CD14-positive monocyte (primary cell): ENCODE measurements around the gene SLC50A1. TPM values are rescaled to one million over a fixed set of nuclear protein-coding genes. Genes with fewer than 3 reads are reported as not detected.

ENCODE experiments used
- DNase-seq, 3 donors: peaks; one replicate each; pipeline ENCODE4 v3.0.0-alpha.2; 2011 to 2022
- H2AFZ ChIP-seq: 2 replicates; pipeline ENCODE4 v1.6.0; 2012; ENCODE audit warnings: mild to moderate bottlenecking, low read depth, low read length, inconsistent platforms; ENCODE audit not compliant: insufficient read depth, poor library complexity, severe bottlenecking
- H3K27ac ChIP-seq, 2 donors: 1 replicate in 1 of 2; 2 replicates in 1 of 2; pipeline ENCODE4 v1.5.1; 2012 to 2013; ENCODE audit warnings: low read length in 2 of 2, control low read depth in 1 of 2, inconsistent platforms in 1 of 2, low read depth in 1 of 2, mild to moderate bottlenecking in 1 of 2
- H3K27me3 ChIP-seq, 2 donors: one replicate each; pipeline versions ENCODE4 v1.6.0 to v1.6.1; 2011 to 2013; ENCODE audit warnings: low read length in 2 of 2; ENCODE audit not compliant: control insufficient read depth in 2 of 2, insufficient read depth in 2 of 2
- H3K36me3 ChIP-seq, 2 donors: replicated peaks in 1 of 2; 1 replicate in 1 of 2; 2 replicates in 1 of 2; pipeline versions ENCODE4 v1.5.1 to v1.6.1; 2012 to 2013; ENCODE audit warnings: low read length in 2 of 2, control low read depth in 1 of 2, inconsistent platforms in 1 of 2, mild to moderate bottlenecking in 1 of 2; ENCODE audit not compliant: insufficient read depth in 2 of 2, control insufficient read depth in 1 of 2
- H3K4me1 ChIP-seq, 2 donors: 1 replicate in 1 of 2; 2 replicates in 1 of 2; pipeline versions ENCODE4 v1.5.1 to v1.6.1; 2012 to 2013; ENCODE audit warnings: low read length in 2 of 2, control low read depth in 1 of 2, inconsistent platforms in 1 of 2, mild to moderate bottlenecking in 1 of 2, moderate library complexity in 1 of 2; ENCODE audit not compliant: insufficient read depth in 2 of 2, control insufficient read depth in 1 of 2
- H3K4me2 ChIP-seq: replicated peaks from 2 replicates; pipeline ENCODE3; 2012; ENCODE audit warnings: low read length, moderate library complexity, mild to moderate bottlenecking; ENCODE audit not compliant: poor library complexity, severe bottlenecking; ENCODE audit errors: extremely low read depth
- H3K4me3 ChIP-seq, 3 experiments: fragments of 200-600 bp in 1 of 3; sonication (generic) in 1 of 3; replicated peaks in 1 of 3; 1 replicate in 2 of 3; 2 replicates in 1 of 3; pipeline ENCODE4 v1.5.1; 2011 to 2013; ENCODE audit warnings: low read length in 3 of 3, mild to moderate bottlenecking in 3 of 3, control low read depth in 2 of 3, low read depth in 2 of 3, inconsistent platforms in 1 of 3, moderate library complexity in 1 of 3
- H3K79me2 ChIP-seq: 2 replicates; pipeline ENCODE4 v1.6.0; 2012; ENCODE audit warnings: mild to moderate bottlenecking, control low read depth, inconsistent platforms, low read length, moderate library complexity; ENCODE audit not compliant: insufficient read depth
- H3K9ac ChIP-seq: 2 replicates; pipeline ENCODE4 v1.6.0; 2017; ENCODE audit warnings: low read length, mild to moderate bottlenecking; ENCODE audit not compliant: insufficient read depth, poor library complexity, severe bottlenecking
- H3K9me3 ChIP-seq, 2 donors: replicated peaks in 1 of 2; 1 replicate in 1 of 2; 2 replicates in 1 of 2; pipeline versions ENCODE4 v1.5.1 to v1.6.1; 2012 to 2013; ENCODE audit warnings: low read length in 2 of 2, control low read depth in 1 of 2; ENCODE audit not compliant: control insufficient read depth in 1 of 2, insufficient read depth in 1 of 2
- H4K20me1 ChIP-seq: 2 replicates; pipeline ENCODE4 v1.6.0; 2012; ENCODE audit warnings: mild to moderate bottlenecking, low read length, control low read depth, moderate library complexity; ENCODE audit not compliant: insufficient read depth
- H3K27ac Mint-ChIP-seq, 7 donors: one replicate each; pipeline ENCODE4 v1.8.0; 2020; ENCODE audit warnings: mild to moderate bottlenecking in 7 of 7, mixed read lengths in 7 of 7, moderate library complexity in 6 of 7, inconsistent platforms in 2 of 7
- H3K27me3 Mint-ChIP-seq, 3 donors: one replicate each; pipeline ENCODE4 v1.8.0; 2021 to 2022; ENCODE audit warnings: low read depth in 3 of 3, mild to moderate bottlenecking in 3 of 3, mixed read lengths in 3 of 3, moderate library complexity in 3 of 3, inconsistent platforms in 1 of 3
- H3K36me3 Mint-ChIP-seq, 2 donors: one replicate each; pipeline ENCODE4 v1.8.0; 2020; ENCODE audit warnings: mixed read lengths in 2 of 2, inconsistent platforms in 1 of 2, mild to moderate bottlenecking in 1 of 2
- H3K4me1 Mint-ChIP-seq: one replicate; pipeline ENCODE4 v1.8.0; 2020; ENCODE audit warnings: mild to moderate bottlenecking, mixed read lengths
- H3K4me3 Mint-ChIP-seq, 2 donors: one replicate each; pipeline ENCODE4 v1.8.0; 2020; ENCODE audit warnings: mild to moderate bottlenecking in 2 of 2, mixed read lengths in 2 of 2, moderate library complexity in 1 of 2
- H3K9me3 Mint-ChIP-seq, 7 donors: one replicate each; pipeline ENCODE4 v1.8.0; 2020 to 2022; ENCODE audit warnings: mixed read lengths in 7 of 7, mild to moderate bottlenecking in 6 of 7, moderate library complexity in 6 of 7, inconsistent platforms in 2 of 7
- WGBS: methylation state at CpG from one replicate; pipeline ENCODE4 v1.1.5; 2013; ENCODE audit warnings: missing lambda C conversion rate; ENCODE audit not compliant: insufficient coverage; 5-methylcytosine and 5-hydroxymethylcytosine counted together
- intact Hi-C, 2 donors: fragments of 100-400 bp; cut with micrococcal nuclease; formaldehyde crosslinking; loops; one replicate each; pipeline versions ENCODE4 v1.15.0 to v1.15.1; 2023
- polyA plus RNA-seq, 3 donors: library from polyadenylated mRNA; depleted of rRNA in 1 of 3; unstranded in 2 of 3; stranded (reverse) in 1 of 3; fragments of 300-500 nt in 2 of 3; fragments of >200 nt in 1 of 3; fragmentation: Illumina TruSeq in 2 of 3; gene quantifications; 1 replicate in 2 of 3; 2 replicates in 1 of 3; pipeline ENCODE4 v1.2.3, GENCODE V29; 2012 to 2021
- TF ChIP-seq, protein P1 (sequence below): fragments of 200-600 bp; IDR thresholded peaks from one replicate; pipeline ENCODE4 v1.8.0; 2022; ENCODE audit warnings: antibody characterized with exemption, mild to moderate bottlenecking

The SLC50A1 gene
- polyA plus RNA-seq, 3 donors, result 40.0 to 50.8 (median 49.4) TPM

DNA sequence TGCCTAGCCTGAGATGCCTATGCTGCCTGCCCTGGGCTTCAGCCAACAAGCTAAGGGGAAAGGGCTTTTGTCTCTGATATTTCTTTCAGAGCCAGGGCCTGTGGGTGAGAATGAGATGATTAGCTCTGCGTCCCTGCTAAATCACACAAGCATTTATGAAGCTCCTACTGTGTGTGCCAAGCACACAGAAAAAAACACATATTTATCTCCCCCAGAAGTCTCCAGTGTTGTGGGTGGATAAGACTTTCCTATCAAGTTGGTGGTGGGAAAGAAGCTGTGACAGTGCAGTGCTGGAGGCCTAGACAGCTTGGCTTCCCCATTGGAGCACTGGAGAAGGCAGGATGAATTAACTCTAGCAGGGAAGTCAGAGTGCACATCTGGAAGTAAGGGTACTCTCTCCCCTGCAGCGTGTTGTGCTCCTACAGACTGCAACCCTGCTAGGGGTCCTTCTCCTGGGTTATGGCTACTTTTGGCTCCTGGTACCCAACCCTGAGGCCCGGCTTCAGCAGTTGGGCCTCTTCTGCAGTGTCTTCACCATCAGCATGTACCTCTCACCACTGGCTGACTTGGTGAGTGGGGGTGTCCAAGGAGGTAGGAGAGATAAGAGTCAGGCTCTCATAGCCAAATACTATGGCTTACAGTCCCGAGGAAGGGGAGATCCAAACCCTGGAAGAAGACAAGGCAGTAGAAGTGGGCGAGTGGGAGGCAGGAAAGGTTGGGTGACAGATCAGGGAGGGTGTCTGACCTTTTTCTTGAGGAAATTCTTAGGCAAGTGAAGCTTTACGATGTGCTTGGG, 1.7 kb downstream of the SLC50A1 start:
- H3K4me3 ChIP-seq, result peak overlapping the region in 1 of 3 experiments; percentile 79
- no peaks in the 10 kb centered on the region for H3K27me3 ChIP-seq

More for the DNA sequence above, 1.7 kb downstream of the SLC50A1 start:
- Histone ChIP-seq H3K4me1 (peaks cover 33 to 50% of the 10 kb centered on the region in 2 donors), H3K79me2 (peaks cover 36% of the 10 kb centered on the region), H2AFZ (no peak overlapping the region), H3K9ac (peak overlapping the region; percentile 92), H3K27ac (peak overlapping the region; percentile 97 to 99), H3K36me3 (peaks cover 0 to 11% of the 10 kb centered on the region in 2 donors), H3K4me2 (peak overlapping the region; percentile 84), H3K9me3 (peaks cover 0 to 4% of the 10 kb centered on the region in 2 donors), H4K20me1 (peaks cover 7% of the 10 kb centered on the region)
- H3K27ac Mint-ChIP-seq, result peak overlapping the region in 6 of 7 donors; percentile 27 to 100 (median 100)
- TF ChIP-seq, protein P1, sequence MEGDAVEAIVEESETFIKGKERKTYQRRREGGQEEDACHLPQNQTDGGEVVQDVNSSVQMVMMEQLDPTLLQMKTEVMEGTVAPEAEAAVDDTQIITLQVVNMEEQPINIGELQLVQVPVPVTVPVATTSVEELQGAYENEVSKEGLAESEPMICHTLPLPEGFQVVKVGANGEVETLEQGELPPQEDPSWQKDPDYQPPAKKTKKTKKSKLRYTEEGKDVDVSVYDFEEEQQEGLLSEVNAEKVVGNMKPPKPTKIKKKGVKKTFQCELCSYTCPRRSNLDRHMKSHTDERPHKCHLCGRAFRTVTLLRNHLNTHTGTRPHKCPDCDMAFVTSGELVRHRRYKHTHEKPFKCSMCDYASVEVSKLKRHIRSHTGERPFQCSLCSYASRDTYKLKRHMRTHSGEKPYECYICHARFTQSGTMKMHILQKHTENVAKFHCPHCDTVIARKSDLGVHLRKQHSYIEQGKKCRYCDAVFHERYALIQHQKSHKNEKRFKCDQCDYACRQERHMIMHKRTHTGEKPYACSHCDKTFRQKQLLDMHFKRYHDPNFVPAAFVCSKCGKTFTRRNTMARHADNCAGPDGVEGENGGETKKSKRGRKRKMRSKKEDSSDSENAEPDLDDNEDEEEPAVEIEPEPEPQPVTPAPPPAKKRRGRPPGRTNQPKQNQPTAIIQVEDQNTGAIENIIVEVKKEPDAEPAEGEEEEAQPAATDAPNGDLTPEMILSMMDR, result no peak
- 100% methylated on average over 2 of the region's 6 CpGs for WGBS
- no peak for DNase-seq
- intact Hi-C loops, result loop anchor here in 1 of 2 donors (5.0 kb wide), 1 partner anchor 35 kb away; the partner anchor contains the start of genes KRTCAP2 and TRIM46
- peaks cover 0 to 7% (median 2%) of the 10 kb centered on the region in 3 donors for H3K27me3 Mint-ChIP-seq
- peak overlapping the region; percentile 97 to 99 for H3K4me3 Mint-ChIP-seq
- peaks cover 3 to 10% (median 7%) of the 10 kb centered on the region in 7 donors for H3K9me3 Mint-ChIP-seq
- peaks cover 12 to 19% of the 10 kb centered on the region in 2 donors for H3K36me3 Mint-ChIP-seq
- H3K4me1 Mint-ChIP-seq, result peaks cover 45% of the 10 kb centered on the region
